OCI-LY7 (cell line): ENCODE data around the gene GOSR2. TPM values are rescaled to one million over a fixed set of nuclear protein-coding genes. Genes with fewer than 3 reads are reported as not detected.

Experiments used
- BruUV-seq: library from RNA; stranded (reverse); fragments of 400-500 nt; replicated peaks from 2 replicates; lab custom pipeline; 2021; lab: Mats Ljungman, UMichigan
- CTCF ChIA-PET: fragments of 300-600 bp; sonication (Branson Sonifier 250); formaldehyde crosslinking; loops from one replicate; lab custom pipeline; 2022; ENCODE audit warnings: antibody characterized with exemption; ENCODE audit not compliant: unreplicated experiment; lab: Charles Lee
- POLR2A ChIA-PET: fragments of 300-600 bp; sonication (Branson Sonifier 250); formaldehyde crosslinking; loops from one replicate; lab custom pipeline; 2022; ENCODE audit warnings: antibody characterized with exemption; lab: Charles Lee
- DNase-seq: peaks from one replicate; pipeline ENCODE4 v3.0.0-alpha.2; 2015; ENCODE audit warnings: low spot score
- H2AFZ ChIP-seq: fragments of 200-600 bp; sonication (generic), shearing (Covaris generic); 2 replicates; pipeline ENCODE4 v1.6.1; 2014; ENCODE audit warnings: mild to moderate bottlenecking, antibody characterized with exemption, low read length, moderate library complexity
- H3K27ac ChIP-seq: fragments of 200-600 bp; sonication (generic); 2 replicates; pipeline ENCODE4 v1.5.1; 2014; ENCODE audit warnings: mixed run types, low read depth, mild to moderate bottlenecking, moderate library complexity, low read length, inconsistent platforms; ENCODE audit not compliant: poor library complexity, severe bottlenecking
- H3K36me3 ChIP-seq: fragments of 200-600 bp; sonication (generic); 2 replicates; pipeline ENCODE4 v1.6.1; 2014; ENCODE audit warnings: mild to moderate bottlenecking, antibody characterized with exemption, low read length, moderate library complexity, mixed read lengths; ENCODE audit not compliant: insufficient read depth
- H3K4me1 ChIP-seq: fragments of 200-600 bp; sonication (generic); 2 replicates; pipeline ENCODE4 v1.5.1; 2014; ENCODE audit warnings: mild to moderate bottlenecking, low read length; ENCODE audit not compliant: insufficient read depth, poor library complexity, severe bottlenecking
- H3K4me2 ChIP-seq: fragments of 200-600 bp; sonication (generic); 2 replicates; pipeline ENCODE4 v1.6.1; 2014; ENCODE audit warnings: mild to moderate bottlenecking, low read length
- H3K4me3 ChIP-seq: fragments of 200-600 bp; sonication (generic); 2 replicates; pipeline ENCODE4 v1.5.1; 2014; ENCODE audit warnings: mild to moderate bottlenecking, low read depth, low read length; ENCODE audit not compliant: poor library complexity, severe bottlenecking
- H3K79me2 ChIP-seq: fragments of 200-600 bp; sonication (generic); 2 replicates; pipeline ENCODE4 v1.6.1; 2016; ENCODE audit warnings: low read depth, mild to moderate bottlenecking, low read length, moderate library complexity, mixed read lengths; ENCODE audit not compliant: insufficient read depth
- H3K9me2 ChIP-seq: fragments of 200-600 bp; sonication (generic); 2 replicates; pipeline ENCODE4 v1.6.1; 2016; ENCODE audit warnings: mild to moderate bottlenecking, low read length, mixed read lengths; ENCODE audit not compliant: insufficient read depth
- H3K9me3 ChIP-seq: fragments of 200-600 bp; sonication (generic); 2 replicates; pipeline ENCODE4 v1.6.1; 2014; ENCODE audit warnings: mild to moderate bottlenecking, mixed run types, low read length, mixed read lengths
- H4K20me1 ChIP-seq: fragments of 200-600 bp; sonication (generic); 2 replicates; pipeline ENCODE4 v1.6.1; 2014; ENCODE audit warnings: mild to moderate bottlenecking, antibody characterized with exemption, low read length, moderate library complexity, mixed read lengths; ENCODE audit not compliant: insufficient read depth
- CTCF ChIP-seq: fragments of 200-600 bp; sonication (generic); conservative IDR thresholded peaks from 2 replicates; pipeline ENCODE4 v1.5.1; 2014; ENCODE audit warnings: mild to moderate bottlenecking, antibody characterized with exemption, low read length, moderate library complexity, mixed read lengths
- EZH2phosphoT487 ChIP-seq: fragments of 200-600 bp; sonication (generic); IDR thresholded peaks from 2 replicates; pipeline ENCODE4 v1.6.1; 2018; ENCODE audit warnings: low read depth, borderline replicate concordance, mild to moderate bottlenecking, mixed run types, antibody characterized with exemption, low read length, moderate library complexity, mixed read lengths
- intact Hi-C: fragments of 100-400 bp; cut with micrococcal nuclease; formaldehyde crosslinking; loops from one replicate; pipeline ENCODE4 v1.10.0; 2022; ENCODE audit not compliant: unreplicated experiment
- total RNA-seq, 2 experiments: library from RNA; depleted of rRNA in 1 of 2; stranded (reverse); fragments of >200 nt in 1 of 2; shearing (Covaris generic) in 1 of 2; gene quantifications; 2 replicates each; pipeline ENCODE4 v1.2.3, GENCODE V29; 2014 to 2022

The GOSR2 gene
- total RNA-seq, 2 experiments from 2014 or later = 46.5 to 62.8 TPM

- Histone ChIP-seq H2AFZ (no peak overlapping the region), H3K79me2 (peaks cover 32% of the 10 kb centered on the region), H3K4me1 (no peaks in the 10 kb centered on the region), H3K9me3 (no peaks in the 10 kb centered on the region), H3K4me3 (no peak overlapping the region), H4K20me1 (peaks cover 4% of the 10 kb centered on the region; the same call in 1 of the 2 replicates), H3K27ac (no peak overlapping the region), H3K36me3 (peaks cover 63% of the 10 kb centered on the region), H3K4me2 (no peak overlapping the region), H3K9me2 (no peaks in the 10 kb centered on the region)
- no peak for DNase-seq
- ChIA-PET POLR2A (interaction anchor here (0.6 kb wide), 1 partner anchor 26 kb away, joined by 4 read pairs; no protein-coding TSS in a partner anchor), CTCF (no interaction called here)
- TF ChIP-seq EZH2phosphoT487 = no peak
- TF ChIP-seq CTCF = no peak
- intact Hi-C loops = no loop called here
- BruUV-seq = no TSS peak
These were observed 7.1 kb downstream of the GOSR2 start for GRCh38 chr17:46930051-46930450.

GRCh38 chr17:46931596-46931995 lies 8.6 kb downstream of the GOSR2 start:
- Histone ChIP-seq H3K4me2 (no peak overlapping the region), H3K36me3 (peaks cover 73% of the 10 kb centered on the region), H3K9me2 (no peaks in the 10 kb centered on the region), H4K20me1 (peaks cover 4% of the 10 kb centered on the region; the same call in 1 of the 2 replicates), H3K79me2 (peaks cover 17% of the 10 kb centered on the region), H2AFZ (no peak overlapping the region), H3K9me3 (no peaks in the 10 kb centered on the region), H3K27ac (no peak overlapping the region), H3K4me3 (no peak overlapping the region), H3K4me1 (no peaks in the 10 kb centered on the region)
- DNase-seq = no peak
- no peak for TF ChIP-seq EZH2phosphoT487
- intact Hi-C loops = no loop called here
- ChIA-PET POLR2A (no interaction called here), CTCF (no interaction called here)
- BruUV-seq = no TSS peak

GRCh38 chr17:46935658-46936266 lies 12.8 kb downstream of the GOSR2 start:
- ChIA-PET CTCF (no interaction called here), POLR2A (no interaction called here)
- Histone ChIP-seq H3K79me2 (no peaks in the 10 kb centered on the region), H3K27ac (no peak overlapping the region), H3K4me2 (no peak overlapping the region), H3K9me3 (no peaks in the 10 kb centered on the region), H3K36me3 (peaks cover 96% of the 10 kb centered on the region), H4K20me1 (no peaks in the 10 kb centered on the region), H3K4me3 (no peak overlapping the region), H2AFZ (no peak overlapping the region), H3K9me2 (no peaks in the 10 kb centered on the region), H3K4me1 (peaks cover 4% of the 10 kb centered on the region)
- no TSS peak for BruUV-seq
- no peak for DNase-seq
- intact Hi-C loops = no loop called here
- TF ChIP-seq EZH2phosphoT487 = no peak
- TF ChIP-seq CTCF = no peak
